Glomerular endothelial cell (primary cell): ENCODE measurements around the gene AEBP2. TPM values are rescaled to one million over a fixed set of nuclear protein-coding genes. Genes with fewer than 3 reads are reported as not detected.

Source experiments
- DNase-seq: peaks from one replicate; pipeline ENCODE4 v3.0.0-alpha.2; 2011; ENCODE audit warnings: low read depth, low spot score; ENCODE audit errors: extremely low read depth
- total RNA-seq: library from RNA; depleted of rRNA; stranded (reverse); fragments of >200 nt; gene quantifications from 2 replicates; pipeline ENCODE4 v1.2.3, GENCODE V29; 2015

AEBP2 gene
- total RNA-seq, 1 donor from 2014 or later, result 24.7 TPM

GRCh38 chr12:19498099-19498498 lies 58.8 kb downstream of the AEBP2 start:
- no peak for DNase-seq

- DNase-seq, result no peak
These were observed 59.7 kb downstream of the AEBP2 start for GRCh38 chr12:19499030-19499429.

DNA sequence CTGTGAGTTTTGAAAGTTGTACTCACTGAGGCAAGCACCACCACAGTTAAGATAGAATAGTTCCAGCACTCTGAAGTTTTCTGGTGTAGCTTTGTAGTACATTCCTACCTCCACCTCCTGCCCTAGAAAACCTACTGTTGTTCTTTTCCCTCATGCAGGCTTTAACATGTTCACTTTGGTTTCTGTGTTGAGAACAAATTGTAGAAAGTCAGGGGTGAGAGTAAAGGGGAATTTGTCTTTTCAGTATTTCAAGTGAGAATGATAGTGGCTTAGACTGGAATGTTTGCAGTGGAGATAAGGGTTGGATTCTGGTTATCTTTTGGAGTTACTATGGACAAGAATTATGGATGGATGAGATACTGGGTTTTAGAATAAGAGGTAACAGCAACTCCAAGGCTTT lies 67.2 kb downstream of the AEBP2 start:
- DNase-seq, result no peak

DNA sequence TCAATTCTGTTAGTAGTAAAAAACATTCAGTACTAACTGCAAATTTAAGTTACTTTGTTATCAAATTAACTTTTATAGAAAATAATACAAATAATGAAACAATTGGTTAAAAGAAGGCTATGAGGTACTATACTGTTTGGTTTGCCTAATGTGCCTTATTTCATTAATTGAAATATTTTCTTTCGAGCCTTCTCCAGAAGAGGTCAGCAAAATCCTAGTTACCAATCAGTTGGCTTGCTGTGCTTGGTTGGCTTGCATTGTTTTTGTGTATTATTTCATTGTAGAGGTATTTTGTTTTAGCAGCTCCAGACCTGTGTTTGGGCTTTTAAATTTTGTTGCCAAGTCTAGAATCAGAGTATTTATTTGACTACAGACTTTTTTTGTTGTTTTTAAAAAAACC lies 68.5 kb downstream of the AEBP2 start:
- DNase-seq, result no peak

DNA sequence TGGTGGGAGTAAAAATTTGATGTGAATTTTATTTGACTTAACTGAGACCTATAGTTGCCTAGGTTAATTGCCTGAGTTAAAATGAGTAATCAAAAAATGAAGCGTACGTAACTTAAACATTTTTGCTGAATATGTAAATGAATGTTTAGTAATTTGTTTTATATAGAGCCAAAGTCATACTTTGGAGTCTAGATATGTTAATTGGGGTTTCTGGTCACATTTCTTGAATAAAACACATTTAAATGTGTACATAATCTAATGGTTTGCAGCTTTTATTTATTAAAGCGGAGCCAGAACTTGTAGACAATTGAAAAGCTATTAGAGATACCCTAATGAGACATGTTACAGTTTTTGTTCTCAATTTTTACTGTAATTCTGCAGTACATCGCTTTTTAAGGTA lies 71.2 kb downstream of the AEBP2 start:
- DNase-seq, result no peak

DNA sequence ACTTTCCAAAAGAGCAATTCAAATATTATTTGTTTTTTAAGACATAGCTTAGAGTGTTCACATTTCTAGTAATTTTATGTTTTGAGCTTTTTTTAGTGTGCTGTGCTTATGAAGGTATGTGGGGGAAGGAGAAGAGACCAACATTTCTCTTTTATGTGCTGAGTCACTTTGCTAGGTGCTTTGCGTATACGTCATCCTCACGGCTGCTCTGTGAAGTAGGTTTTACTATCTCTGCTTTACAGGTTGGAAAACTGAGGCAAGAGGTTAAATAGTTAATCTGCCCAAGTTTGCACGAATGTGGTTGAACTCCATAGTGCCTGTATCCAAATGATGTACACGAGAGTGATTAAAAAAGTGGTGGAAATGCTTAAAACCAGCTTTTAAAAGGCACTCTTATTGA lies 75.9 kb downstream of the AEBP2 start:
- DNase-seq, result no peak

DNA sequence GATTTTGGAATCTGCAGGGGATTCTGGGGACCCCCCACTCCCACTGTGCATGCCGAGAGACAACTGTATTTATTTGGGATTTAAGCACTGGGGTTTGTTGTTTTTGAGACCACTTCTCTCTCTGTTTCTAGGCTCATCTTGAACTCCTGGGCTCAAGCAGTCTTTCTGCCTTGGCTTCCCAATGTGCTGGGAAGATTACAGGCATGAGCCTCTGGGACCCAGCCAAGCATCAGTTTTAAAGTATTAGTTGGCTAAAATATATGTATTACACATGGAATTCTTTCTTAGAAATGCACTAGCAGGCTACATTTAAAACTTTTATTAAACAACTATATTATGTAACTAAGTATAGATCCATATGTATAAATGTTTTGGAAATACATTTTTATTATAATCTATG lies 78.3 kb downstream of the AEBP2 start:
- no peak for DNase-seq

GRCh38 chr12:19518209-19518608 lies 78.9 kb downstream of the AEBP2 start:
- no peak for DNase-seq

DNA sequence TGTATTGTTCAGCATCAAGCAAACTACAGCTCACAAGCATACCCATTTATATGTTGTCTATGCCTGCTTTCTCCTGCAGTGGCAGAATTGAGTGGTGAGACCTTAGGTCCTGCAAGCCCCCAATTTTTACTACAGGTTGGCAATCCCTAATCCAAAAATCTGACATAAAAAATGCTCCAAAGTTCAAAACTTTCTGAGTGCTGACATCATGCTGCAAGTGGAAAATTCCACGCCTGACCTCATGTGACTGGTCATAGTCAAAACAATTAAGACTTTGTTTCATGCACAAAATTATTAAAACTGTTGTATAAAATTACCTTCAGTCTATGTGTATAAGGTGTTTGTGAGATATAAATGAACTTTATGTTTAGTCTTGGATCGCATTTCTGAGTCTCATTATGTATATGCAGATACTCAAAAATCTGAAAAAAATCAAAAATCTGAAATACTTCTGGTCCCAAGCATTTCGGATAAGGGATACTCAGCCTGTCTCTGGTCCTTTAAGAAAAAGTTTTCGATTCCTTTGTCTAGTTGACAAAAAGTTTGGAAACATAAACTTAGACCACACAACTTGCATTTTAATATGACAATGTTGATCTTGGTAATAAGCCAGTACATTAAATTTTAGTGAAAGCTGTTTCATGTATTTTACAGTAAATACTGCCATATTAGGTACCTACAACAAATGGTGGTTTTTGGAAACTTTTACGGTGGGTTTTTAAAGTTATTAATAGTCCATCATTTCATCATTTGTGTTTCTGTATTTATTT lies 81.5 kb downstream of the AEBP2 start:
- DNase-seq, result no peak

DNA sequence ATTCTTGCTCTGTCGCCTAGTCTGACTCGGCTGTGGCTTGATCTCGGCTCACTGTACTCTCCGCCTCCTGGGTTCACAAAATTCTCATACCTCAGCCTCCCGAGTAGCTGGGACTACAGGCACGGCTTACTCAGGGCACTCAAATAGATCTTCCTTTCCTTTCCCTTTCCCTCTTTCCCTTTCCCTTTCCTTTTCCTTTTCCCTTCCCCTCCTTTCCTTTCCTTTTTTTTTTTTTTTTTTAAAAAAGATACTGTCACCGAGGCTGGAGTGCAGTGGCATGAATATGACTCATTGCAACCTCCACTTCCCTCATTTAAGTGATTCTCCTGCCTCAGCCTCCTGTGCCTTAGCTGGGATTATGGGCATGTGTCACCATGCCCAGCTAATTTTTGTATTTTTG lies 86.0 kb downstream of the AEBP2 start:
- DNase-seq, result no peak

DNA sequence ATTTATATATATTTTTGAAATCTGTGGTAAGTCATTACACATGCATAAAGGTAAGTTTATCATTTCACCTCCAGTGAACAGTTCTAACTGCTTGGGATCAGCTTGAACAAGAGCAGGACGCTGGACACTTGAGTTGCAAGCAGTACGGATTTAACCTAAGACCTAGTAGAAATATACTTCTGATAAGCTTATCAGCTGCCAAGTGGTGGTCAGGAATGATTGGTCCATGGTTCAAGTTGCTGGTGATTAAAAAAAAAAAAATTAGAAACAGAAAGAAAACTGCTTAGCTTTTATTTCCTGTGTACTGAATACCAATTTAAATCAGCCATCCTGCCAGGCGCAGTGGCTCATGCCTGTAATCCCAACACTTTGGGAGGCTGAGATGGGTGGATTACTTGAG lies 88.6 kb downstream of the AEBP2 start:
- no peak for DNase-seq

- DNase-seq, result no peak
These were observed 89.5 kb downstream of the AEBP2 start for GRCh38 chr12:19528750-19529149.

DNA sequence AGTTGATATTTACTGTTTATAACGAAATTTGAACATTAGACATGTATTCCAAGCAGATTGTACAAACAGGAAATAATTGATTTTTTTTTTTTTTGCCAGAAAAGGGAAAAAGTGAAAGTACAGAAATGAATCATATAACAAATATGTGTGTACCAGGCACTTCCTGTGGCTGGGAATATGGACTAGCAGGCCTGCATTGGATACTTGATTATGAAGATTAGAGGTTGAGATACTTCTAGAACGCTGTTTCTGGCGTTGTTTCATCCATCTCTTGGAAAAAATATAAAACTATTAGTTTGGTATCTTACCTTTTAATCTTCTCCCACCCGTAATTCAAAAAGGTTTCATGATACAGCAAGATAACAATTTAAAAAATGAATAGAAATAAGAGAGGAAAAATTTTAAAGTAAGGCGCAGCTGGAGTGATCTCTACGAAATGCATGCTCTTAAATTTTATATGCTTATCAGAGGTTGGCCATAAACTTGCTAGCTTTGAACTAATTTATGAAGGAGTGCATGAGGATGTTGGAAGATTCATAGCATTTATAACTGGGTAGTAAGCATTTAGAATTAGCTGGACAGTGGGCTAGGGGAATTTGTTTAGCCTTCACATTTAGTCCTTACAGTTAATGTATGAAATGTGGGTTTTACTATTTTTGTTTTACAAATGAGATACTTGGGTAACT lies 90.8 kb downstream of the AEBP2 start:
- DNase-seq, result no peak

- DNase-seq, result no peak
These were observed 91.3 kb downstream of the AEBP2 start for GRCh38 chr12:19530637-19531023.

DNA sequence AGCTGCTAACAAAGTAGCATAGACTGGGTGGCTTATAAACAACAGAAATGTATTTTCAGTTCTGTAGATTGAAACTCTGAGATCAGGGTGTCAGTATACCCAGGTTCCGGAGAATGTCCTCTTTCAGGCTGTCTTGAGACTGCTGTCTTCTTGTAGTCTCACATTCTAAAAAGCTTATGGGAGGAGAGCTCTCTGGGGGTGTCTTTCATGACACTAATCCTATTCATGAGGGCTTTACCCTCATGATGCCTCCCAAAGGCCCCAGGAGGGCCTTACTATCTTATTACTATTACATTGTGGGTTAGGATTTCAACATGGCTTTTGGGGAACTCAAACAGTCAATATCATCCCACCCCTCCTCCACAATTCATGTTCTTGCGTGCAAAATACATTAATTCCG lies 94.3 kb downstream of the AEBP2 start:
- DNase-seq, result no peak

DNA sequence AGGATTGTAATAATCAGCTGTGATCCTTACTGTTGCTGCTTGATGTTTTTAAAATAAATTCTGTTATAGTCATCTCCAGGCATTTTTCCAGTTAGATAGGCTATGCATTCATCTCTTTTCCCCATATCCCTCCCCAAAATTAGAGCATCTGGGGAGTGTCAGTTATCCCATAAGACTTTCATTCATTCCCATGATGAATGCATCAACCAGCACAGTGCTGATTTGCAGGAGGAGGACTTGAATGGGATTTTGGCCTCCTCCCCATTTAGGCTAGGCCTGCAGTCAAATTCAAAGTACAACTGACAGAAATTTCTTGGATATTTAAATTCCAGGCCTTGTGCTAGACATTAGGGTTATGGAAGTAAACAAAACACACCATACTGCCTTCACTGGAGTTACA lies 99.8 kb downstream of the AEBP2 start:
- no peak for DNase-seq

GRCh38 chr12:19539836-19540235 lies 100.5 kb downstream of the AEBP2 start:
- no peak for DNase-seq

- DNase-seq, result no peak
These were observed 103.3 kb downstream of the AEBP2 start for GRCh38 chr12:19542606-19543005.

- no peak for DNase-seq
These were observed 105.1 kb downstream of the AEBP2 start for GRCh38 chr12:19544353-19544752.

DNA sequence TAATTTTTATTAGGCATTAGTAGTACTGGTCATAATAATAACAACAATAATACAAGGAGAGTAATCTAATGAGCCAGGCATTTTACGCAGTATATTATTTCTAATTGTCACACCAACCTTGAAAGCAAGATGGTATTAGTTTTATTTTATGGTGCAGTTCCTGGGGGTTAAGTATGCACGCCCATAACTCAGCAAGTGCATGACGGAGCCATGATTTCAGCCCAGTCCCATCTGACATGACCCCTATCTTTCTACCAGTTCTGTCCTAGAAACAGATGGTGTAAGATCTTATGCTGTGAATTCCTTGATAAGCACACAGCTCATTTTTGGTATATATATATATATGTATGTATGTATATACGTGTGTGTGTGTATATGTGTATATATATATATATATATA lies 106.0 kb downstream of the AEBP2 start:
- no peak for DNase-seq

DNA sequence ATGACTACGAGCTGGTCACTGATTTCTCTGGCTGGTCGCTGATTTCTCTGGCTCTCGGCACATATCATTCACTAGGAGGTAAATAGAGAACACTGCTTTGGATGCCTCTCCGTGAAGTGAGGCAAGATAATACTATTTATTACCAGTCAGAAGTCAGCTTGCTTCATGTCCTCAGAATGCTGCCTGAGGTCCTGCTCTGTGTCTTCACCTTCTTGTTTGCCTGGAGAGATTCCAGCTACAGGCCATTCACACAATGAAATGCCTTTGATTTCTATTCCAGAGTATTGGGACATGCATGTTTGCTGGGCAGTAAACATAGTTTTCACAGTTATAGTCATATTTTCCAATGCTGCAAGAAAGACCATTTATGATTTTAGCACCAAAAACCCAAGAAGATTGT lies 106.7 kb downstream of the AEBP2 start:
- DNase-seq, result no peak

GRCh38 chr12:19546611-19547162 lies 107.4 kb downstream of the AEBP2 start:
- DNase-seq, result no peak
